ENCODE measurements around the gene MACO1. TPM values are rescaled to one million over a fixed set of nuclear protein-coding genes. Genes with fewer than 3 reads are reported as not detected.

Gene MACO1
- total RNA-seq, 1 donor from 2014 or later, result 39.4 TPM

- no peak for DNase-seq (ENCODE audit: low spot score)
- Mint-ChIP-seq H3K4me3 (ENCODE audit: unreplicated experiment) (no peak overlapping the region), H3K27me3 (ENCODE audit: low read depth) (no peaks in the 10 kb centered on the region), H3K36me3 (ENCODE audit: low read depth) (no peaks in the 10 kb centered on the region), H3K9me3 (ENCODE audit: low read depth) (no peaks in the 10 kb centered on the region), H3K4me1 (ENCODE audit: low read depth) (peaks cover 10% of the 10 kb centered on the region), H3K27ac (ENCODE audit: unreplicated experiment) (no peak overlapping the region)
- TF ChIP-seq, protein P1, sequence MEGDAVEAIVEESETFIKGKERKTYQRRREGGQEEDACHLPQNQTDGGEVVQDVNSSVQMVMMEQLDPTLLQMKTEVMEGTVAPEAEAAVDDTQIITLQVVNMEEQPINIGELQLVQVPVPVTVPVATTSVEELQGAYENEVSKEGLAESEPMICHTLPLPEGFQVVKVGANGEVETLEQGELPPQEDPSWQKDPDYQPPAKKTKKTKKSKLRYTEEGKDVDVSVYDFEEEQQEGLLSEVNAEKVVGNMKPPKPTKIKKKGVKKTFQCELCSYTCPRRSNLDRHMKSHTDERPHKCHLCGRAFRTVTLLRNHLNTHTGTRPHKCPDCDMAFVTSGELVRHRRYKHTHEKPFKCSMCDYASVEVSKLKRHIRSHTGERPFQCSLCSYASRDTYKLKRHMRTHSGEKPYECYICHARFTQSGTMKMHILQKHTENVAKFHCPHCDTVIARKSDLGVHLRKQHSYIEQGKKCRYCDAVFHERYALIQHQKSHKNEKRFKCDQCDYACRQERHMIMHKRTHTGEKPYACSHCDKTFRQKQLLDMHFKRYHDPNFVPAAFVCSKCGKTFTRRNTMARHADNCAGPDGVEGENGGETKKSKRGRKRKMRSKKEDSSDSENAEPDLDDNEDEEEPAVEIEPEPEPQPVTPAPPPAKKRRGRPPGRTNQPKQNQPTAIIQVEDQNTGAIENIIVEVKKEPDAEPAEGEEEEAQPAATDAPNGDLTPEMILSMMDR (IDR thresholded peaks at IDR 0.05), result no peak
These were observed 110.7 kb downstream of the MACO1 start for GRCh38 chr1:25541425-25541824.

- TF ChIP-seq, protein P1 (IDR thresholded peaks at IDR 0.05), result no peak
- H3K27ac Mint-ChIP-seq (ENCODE audit: unreplicated experiment), result no peak overlapping the region
- no peaks in the 10 kb centered on the region for H3K27me3 Mint-ChIP-seq (ENCODE audit: low read depth)
- H3K4me3 Mint-ChIP-seq (ENCODE audit: unreplicated experiment), result no peak overlapping the region
- no peaks in the 10 kb centered on the region for H3K36me3 Mint-ChIP-seq (ENCODE audit: low read depth)
- H3K4me1 Mint-ChIP-seq (ENCODE audit: low read depth), result peaks cover 10% of the 10 kb centered on the region
- DNase-seq (ENCODE audit: low spot score), result no peak
- H3K9me3 Mint-ChIP-seq (ENCODE audit: low read depth), result no peaks in the 10 kb centered on the region
These were observed 111.4 kb downstream of the MACO1 start for GRCh38 chr1:25541889-25542658.

DNA sequence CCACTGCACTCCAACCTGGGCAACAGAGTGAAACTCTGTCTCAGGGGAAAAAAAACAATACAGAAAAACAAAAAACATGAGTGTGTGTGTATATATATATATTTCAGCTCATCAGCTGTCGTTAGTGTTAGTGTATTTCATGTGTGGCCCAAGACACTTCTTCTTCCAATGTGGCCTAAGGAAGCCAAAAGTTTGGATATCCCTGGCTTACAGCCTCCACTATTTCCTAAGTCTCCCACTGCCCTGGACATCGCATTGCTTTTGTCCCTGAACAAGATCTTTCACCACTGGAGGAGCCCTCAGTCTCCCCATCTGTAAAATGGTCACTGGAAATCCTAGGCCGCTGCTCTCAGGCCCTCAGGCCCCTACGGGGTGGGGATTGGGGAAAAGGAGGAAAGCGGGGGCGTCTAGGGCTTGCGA, 112.3 kb downstream of the MACO1 start:
- no peak overlapping the region for H3K27ac Mint-ChIP-seq (ENCODE audit: unreplicated experiment)
- TF ChIP-seq, protein P1 (IDR thresholded peaks at IDR 0.05), result no peak
- DNase-seq (ENCODE audit: low spot score), result no peak
- H3K4me3 Mint-ChIP-seq (ENCODE audit: unreplicated experiment), result peak overlapping the region; percentile 16
- H3K9me3 Mint-ChIP-seq (ENCODE audit: low read depth), result no peaks in the 10 kb centered on the region
- peaks cover 10% of the 10 kb centered on the region for H3K4me1 Mint-ChIP-seq (ENCODE audit: low read depth)
- H3K27me3 Mint-ChIP-seq (ENCODE audit: low read depth), result no peaks in the 10 kb centered on the region
- H3K36me3 Mint-ChIP-seq (ENCODE audit: low read depth), result no peaks in the 10 kb centered on the region

GRCh38 chr1:25543425-25544242, 112.9 kb downstream of the MACO1 start, which contains the start of gene LDLRAP1:
LDLRAP1 (plus strand) TSS chr1:25543606; CDS start chr1:25543699, 93 bp downstream.
- Mint-ChIP-seq H3K27ac (ENCODE audit: unreplicated experiment) (no peak within 1 kb of the TSS), H3K4me1 (ENCODE audit: low read depth) (peaks cover 11% of the 10 kb centered on the region), H3K9me3 (ENCODE audit: low read depth) (no peaks in the 10 kb centered on the region), H3K4me3 (ENCODE audit: unreplicated experiment) (peak within 1 kb of the TSS; percentile 78), H3K27me3 (ENCODE audit: low read depth) (no peaks in the 10 kb centered on the region), H3K36me3 (ENCODE audit: low read depth) (no peaks in the 10 kb centered on the region)
- DNase-seq (ENCODE audit: low spot score), result no peak
- TF ChIP-seq, protein P1 (IDR thresholded peaks at IDR 0.05), result no peak

- no peaks in the 10 kb centered on the region for H3K27me3 Mint-ChIP-seq (ENCODE audit: low read depth)
- H3K4me3 Mint-ChIP-seq (ENCODE audit: unreplicated experiment), result peak overlapping the region; percentile 78
- H3K4me1 Mint-ChIP-seq (ENCODE audit: low read depth), result peaks cover 18% of the 10 kb centered on the region
- H3K27ac Mint-ChIP-seq (ENCODE audit: unreplicated experiment), result no peak overlapping the region
- TF ChIP-seq, protein P1 (IDR thresholded peaks at IDR 0.05), result no peak
- no peaks in the 10 kb centered on the region for H3K9me3 Mint-ChIP-seq (ENCODE audit: low read depth)
- DNase-seq (ENCODE audit: low spot score), result no peak
- no peaks in the 10 kb centered on the region for H3K36me3 Mint-ChIP-seq (ENCODE audit: low read depth)
These were observed 113.6 kb downstream of the MACO1 start for GRCh38 chr1:25544243-25544764.

All from chondrocyte (in vitro differentiated cells).